HG02970 (cell line): ENCODE results near the gene NEK6.

Experiments
- ATAC-seq: cut with Tn5 transposase; IDR thresholded peaks from one replicate; pipeline ENCODE4 v1.9.1; 2021; ENCODE audit warnings: mild to moderate bottlenecking, moderate library complexity, moderate number of reproducible peaks; ENCODE audit not compliant: unreplicated experiment, low FRiP score

NEK6 gene

DNA sequence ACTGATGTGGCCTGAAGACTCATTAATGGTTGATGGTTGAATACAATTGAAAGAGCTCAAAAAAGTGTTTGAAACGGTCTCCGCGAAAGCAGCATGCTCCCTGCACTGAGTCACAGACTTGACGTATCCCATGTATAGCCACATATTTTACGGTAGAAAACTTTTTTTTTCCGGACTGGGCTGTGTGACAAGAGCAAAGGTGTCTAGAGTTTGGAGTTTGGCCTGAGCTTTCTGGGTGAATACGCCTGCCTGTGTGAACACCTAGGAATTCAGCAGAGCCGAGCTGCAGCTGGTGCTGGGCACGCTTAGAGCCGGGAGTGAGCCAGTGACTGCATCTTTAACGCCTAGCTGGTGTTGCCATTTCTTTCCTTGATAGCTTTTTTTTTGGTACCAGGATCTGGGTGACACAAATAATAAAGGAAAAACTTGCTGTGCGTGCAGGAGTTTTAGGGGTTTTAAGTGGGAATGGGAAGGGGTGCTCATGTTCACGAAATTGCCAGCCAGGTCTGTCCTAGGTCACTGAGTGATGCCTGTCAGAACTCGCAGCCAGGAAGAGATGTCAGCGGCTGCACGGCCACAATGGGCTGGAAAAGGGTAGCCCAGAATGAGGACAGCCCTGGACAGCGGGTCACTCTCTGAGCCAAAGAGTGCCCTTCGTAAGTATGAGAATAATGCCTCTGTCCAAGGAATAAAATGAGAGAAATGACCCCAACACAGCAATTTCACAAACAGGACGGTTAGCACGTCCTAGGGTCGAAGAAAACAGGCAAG lies 105.8 kb downstream of the NEK6 start:
- ATAC-seq = no peak

DNA sequence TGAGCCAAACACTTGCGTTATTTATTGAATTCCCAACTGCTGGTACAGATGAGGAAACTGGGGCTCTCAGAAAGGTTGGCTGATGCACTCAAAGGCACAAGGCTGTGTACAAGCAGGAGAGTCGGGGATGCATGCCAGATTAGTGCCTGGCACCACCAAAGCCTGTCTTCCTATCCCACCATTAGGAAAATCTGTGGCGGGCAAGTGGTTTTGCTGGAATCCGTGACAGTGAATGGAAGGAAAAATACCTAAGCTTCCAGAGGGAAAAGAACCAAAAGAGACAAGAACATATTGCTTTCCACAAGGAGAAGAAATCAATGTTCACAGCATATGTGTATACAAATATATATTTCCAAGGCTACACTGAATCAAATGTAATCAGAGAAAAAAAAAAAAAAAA lies 106.4 kb downstream of the NEK6 start:
- no peak for ATAC-seq

GRCh38 chr9:124365036-124365435 lies 107.3 kb downstream of the NEK6 start:
- ATAC-seq = no peak

GRCh38 chr9:124366476-124367220 lies 108.9 kb downstream of the NEK6 start:
- no peak for ATAC-seq

DNA sequence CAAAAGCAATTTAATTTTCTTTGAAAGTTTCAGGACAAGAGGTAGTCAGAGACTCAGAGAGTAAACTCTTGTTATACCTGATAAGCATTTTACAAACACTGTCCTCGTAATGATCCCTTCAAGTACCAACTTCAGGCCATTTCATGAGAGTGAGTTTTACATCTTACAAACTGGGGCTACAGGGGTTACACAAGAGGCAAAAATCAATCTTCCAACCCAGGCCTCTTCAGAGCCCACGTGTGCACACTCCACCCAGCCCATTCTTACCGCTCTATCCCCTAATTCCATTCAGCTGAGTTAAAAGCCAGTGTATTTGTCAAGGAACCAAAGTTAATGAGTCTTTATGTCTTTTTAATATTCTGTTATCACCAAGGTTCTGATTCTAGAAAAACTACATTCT lies 110.9 kb downstream of the NEK6 start:
- no peak for ATAC-seq

DNA sequence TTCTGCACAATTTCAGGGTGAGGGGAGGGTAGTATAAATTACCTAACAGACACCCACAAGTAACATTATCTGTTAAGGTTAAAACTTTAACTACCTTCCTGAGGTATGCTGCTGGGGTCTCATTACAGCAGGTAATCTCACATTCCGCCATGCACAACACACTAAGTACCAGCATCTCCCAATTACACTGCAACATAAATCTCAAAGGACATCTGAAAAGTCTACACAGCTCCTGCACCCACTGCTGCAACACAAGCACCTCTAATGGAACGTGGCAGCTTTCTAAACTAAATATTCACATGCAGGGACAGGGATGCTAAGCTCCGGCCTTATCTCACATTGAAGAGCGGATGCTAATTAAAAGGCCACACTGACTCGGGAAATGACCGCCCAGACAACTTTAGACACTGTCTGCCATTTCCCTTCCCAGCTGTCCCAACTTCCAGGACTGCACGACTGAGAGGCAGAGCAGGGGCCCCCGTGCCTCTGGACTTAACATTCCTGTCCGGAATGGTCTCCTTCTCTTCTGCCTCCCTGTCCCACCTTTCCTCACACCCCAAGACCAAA lies 111.6 kb downstream of the NEK6 start:
- ATAC-seq = no peak

DNA sequence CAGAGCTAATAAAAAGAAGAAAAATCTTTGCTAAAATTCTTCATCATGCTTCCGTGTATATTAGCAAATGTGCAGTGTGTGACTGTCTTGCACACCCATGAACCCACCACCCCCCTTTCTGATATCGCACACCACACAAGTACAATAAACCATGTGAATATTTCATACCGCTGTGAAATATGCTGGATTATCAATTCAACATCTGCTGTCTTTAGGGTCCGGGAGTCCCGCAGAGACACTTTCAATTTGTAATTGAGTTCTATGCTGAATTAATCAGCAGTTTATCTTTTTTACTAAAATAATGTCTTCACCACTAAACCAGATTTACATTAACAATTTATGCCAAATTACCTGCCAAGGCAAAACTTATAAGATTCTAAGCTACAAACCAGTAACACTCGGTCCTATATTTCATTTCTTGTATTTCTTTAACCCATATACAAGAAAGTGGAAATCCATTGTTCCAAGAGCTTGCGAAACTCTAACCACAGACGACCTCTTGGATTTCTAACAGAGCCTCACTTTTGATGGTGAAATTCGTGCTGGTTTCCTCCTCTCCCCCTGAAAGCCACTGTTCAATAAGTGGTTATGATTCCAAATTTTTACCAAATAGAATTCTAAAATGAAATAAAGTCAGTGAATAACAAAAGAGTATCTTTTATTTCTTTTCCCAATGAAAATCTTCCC lies 113.3 kb downstream of the NEK6 start:
- no peak for ATAC-seq

DNA sequence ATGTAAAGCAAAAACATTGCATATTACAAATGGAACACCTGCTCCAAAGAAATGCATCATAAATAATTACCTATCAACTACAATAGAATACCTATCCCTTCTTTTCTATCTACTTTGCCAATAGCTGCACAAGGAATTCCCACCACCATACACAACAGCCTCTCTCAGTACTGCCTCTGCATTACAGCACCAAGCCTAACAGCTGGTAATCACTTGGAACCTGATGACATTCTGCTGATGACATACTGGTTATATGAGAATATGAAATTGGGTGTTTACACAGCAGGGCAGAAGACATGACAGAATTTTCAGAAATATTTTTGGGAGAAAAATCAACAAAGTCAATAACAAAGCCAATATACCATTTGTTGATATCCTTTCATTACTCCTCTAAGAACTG lies 114.3 kb downstream of the NEK6 start:
- ATAC-seq = no peak

DNA sequence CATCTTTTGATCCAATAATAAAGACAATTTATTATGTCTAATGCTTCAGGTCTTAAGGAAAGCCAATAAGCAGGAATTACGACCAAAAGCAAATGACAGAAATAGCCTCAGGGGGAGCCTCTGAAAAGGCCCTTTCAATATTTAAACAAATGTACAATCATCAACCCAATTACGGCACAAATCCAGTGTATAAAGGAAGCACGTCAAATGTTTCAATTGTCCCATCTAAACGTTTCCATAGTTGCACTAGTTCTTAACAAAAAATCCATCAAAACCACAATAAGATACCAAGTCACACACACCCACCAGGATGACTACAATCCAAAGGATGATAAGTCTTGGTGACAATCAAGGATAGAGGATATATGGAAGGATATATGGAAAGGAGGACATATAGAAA lies 115.6 kb downstream of the NEK6 start:
- ATAC-seq = no peak

GRCh38 chr9:124373851-124374250 lies 116.1 kb downstream of the NEK6 start:
- no peak for ATAC-seq

DNA sequence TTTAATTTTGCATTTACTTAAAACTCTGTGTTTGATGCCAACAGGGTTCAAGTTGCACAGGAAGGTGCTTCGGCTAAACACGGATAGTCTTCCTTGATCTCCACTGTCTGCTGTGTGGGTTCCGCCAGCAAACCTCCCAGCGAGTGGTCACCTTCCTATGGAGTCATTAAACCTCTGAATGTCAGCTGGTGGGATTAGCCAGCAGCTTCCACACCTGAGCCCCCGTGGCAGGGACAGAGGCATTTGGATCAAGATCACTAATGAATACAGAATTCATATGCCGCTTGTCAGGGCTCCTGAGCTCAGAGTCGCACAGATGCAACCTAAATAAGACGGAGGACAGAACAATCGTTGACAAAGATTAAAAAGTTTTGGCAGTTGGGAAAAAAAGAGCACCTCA lies 118.0 kb downstream of the NEK6 start:
- ATAC-seq = no peak

DNA sequence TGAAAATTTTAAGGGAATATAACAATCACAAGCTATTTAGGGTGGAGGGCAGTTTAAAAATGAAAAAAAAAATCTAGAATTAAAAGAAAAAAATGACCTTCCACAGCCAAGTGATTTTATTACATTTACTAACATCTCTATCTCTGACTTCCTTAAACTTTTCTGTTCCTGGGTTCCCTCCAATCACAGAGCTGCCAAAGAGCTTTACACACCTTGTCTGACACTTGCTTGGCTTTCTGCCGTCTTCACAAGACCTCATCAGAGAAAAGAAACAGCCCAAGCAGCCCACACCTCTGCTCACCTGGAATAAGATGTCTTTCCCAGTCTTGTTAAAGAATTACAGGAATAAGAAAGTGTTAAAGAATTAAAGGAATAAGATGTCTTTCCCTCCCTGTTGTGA lies 118.6 kb downstream of the NEK6 start:
- ATAC-seq = no peak

GRCh38 chr9:124377551-124378406 lies 120.0 kb downstream of the NEK6 start:
- no peak for ATAC-seq

DNA sequence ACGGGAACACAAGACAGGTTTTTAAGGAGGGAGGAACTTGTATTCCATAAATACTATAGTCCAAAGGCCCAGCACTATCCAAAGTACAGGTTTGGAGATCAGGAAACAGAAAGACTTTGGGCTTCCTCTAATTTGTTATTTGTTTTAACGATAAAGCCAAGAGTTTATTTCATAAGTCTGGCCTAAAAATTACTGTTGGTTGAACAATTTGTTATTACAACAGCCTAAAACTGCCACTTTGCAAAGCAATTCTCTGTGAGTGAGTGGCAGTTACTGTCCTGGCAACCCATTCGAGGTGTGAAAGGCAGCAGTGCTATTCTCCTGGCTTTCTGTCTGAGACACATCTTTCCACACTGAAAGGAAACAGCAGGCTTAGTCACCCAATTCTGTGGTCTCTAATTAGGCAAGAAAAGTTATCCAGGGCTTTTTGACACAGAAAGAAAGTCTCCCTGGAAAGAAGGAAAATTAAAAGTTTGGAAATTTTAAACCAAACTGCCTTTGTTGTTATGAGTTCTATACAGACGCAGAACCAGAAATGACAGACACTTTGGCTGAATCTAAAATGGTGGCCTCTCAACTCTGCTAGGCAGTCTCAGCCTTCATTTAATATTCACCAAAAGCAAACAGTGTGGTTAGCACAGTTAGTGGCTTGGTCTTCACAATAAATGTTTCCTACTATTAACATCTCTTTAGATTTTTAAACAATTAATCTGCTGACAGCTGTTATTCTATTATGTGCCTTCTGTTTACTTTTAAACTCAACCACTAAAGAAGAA lies 123.6 kb downstream of the NEK6 start:
- no peak for ATAC-seq

- ATAC-seq = no peak
These were observed 126.5 kb downstream of the NEK6 start for GRCh38 chr9:124384210-124384609.

GRCh38 chr9:124384846-124385245 lies 127.1 kb downstream of the NEK6 start:
- ATAC-seq = no peak

DNA sequence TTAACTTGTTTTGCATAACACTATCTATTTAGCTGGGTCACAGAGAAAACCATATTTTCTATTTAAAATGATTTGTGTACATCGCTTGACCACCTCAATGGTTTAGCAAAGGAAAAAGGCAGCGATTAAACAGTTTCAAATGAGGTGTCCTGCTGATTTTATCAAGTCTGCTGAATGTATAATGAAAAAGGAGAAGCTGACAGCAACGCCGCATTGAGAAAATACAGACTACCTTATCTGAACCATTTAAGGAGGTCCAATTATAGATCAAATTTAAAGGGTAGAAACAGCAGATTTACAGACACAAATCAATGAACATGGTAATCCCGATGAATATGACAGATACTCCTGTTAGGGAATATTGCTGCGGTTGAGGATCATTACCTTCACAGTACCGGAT lies 127.9 kb downstream of the NEK6 start:
- no peak for ATAC-seq

- ATAC-seq = no peak
These were observed 128.5 kb downstream of the NEK6 start for GRCh38 chr9:124386201-124386600.

GRCh38 chr9:124388275-124389048 lies 130.7 kb downstream of the NEK6 start:
- no peak for ATAC-seq
